Endothelial cell of umbilical vein (primary cell): ENCODE measurements around the gene ASZ1. TPM values are rescaled to one million over a fixed set of nuclear protein-coding genes. Genes with fewer than 3 reads are reported as not detected.

Source experiments
- BruUV-seq: library from RNA; stranded (reverse); fragments of 400-500 nt; replicated peaks from 2 replicates; lab custom pipeline; 2021; lab: Mats Ljungman, UMichigan
- CTCF ChIA-PET: fragments of 300-600, 350-600 bp; sonication (Branson Sonifier 250); formaldehyde crosslinking; loops from one replicate; lab custom pipeline; 2021; ENCODE audit warnings: antibody characterized with exemption, inconsistent platforms; lab: Charles Lee
- POLR2A ChIA-PET: fragments of 300-600, 350-600 bp; sonication (Branson Sonifier 250); formaldehyde crosslinking; loops from one replicate; lab custom pipeline; 2021; ENCODE audit warnings: antibody characterized with exemption, inconsistent platforms; lab: Charles Lee
- DNase-seq: peaks from one replicate; pipeline ENCODE4 v3.0.0-alpha.2; 2011; ENCODE audit warnings: low read depth, low spot score
- FAIRE-seq: peaks from 2 replicates; lab custom pipeline; 2011; peaks lifted over from hg19 to GRCh38; lab: Jason Lieb, UNC
- H2AFZ ChIP-seq: 2 replicates; pipeline ENCODE4 v1.6.0; 2012; ENCODE audit warnings: low read depth, low read length, control low read depth, inconsistent platforms
- H3K27ac ChIP-seq: 2 replicates; pipeline ENCODE4 v1.5.1; 2011; ENCODE audit warnings: low read depth, mild to moderate bottlenecking, control low read depth, low read length, moderate library complexity; ENCODE audit not compliant: insufficient read depth
- H3K27me3 ChIP-seq, 2 experiments: 2 replicates each; pipeline versions ENCODE4 v1.6.0 to v1.6.1; 2011; ENCODE audit warnings: low read length in 2 of 2, mixed read lengths in 1 of 2; ENCODE audit not compliant: control insufficient read depth in 2 of 2, insufficient read depth in 2 of 2
- H3K36me3 ChIP-seq, 2 experiments: 2 replicates in 1 of 2; 3 replicates in 1 of 2; pipeline ENCODE4 v1.5.1; 2011; ENCODE audit warnings: low read length in 2 of 2, mild to moderate bottlenecking in 1 of 2, moderate library complexity in 1 of 2; ENCODE audit not compliant: control insufficient read depth in 2 of 2, insufficient read depth in 2 of 2; ENCODE audit errors: extremely low read depth in 1 of 2
- H3K4me1 ChIP-seq: 3 replicates; pipeline ENCODE4 v1.5.1; 2011; ENCODE audit warnings: mild to moderate bottlenecking, low read length; ENCODE audit not compliant: control insufficient read depth, insufficient read depth; ENCODE audit errors: extremely low read depth
- H3K4me2 ChIP-seq: 2 replicates; pipeline ENCODE4 v1.6.1; 2011; ENCODE audit warnings: low read length, control low read depth, mixed read lengths; ENCODE audit not compliant: insufficient read depth
- H3K4me3 ChIP-seq, 3 experiments: fragments of 200-600 bp in 1 of 3; sonication (generic), shearing (Covaris generic) in 1 of 3; replicated peaks in 1 of 3; 2 replicates each; pipeline ENCODE4 v1.5.1; 2011 to 2016; ENCODE audit warnings: control low read depth in 3 of 3, low read length in 3 of 3, mild to moderate bottlenecking in 2 of 3, inconsistent platforms in 1 of 3, low read depth in 1 of 3, moderate library complexity in 1 of 3; ENCODE audit not compliant: insufficient read depth in 1 of 3
- H3K79me2 ChIP-seq: 2 replicates; pipeline ENCODE4 v1.6.0; 2012; ENCODE audit warnings: low read length, inconsistent platforms; ENCODE audit not compliant: control insufficient read depth, insufficient read depth
- H3K9ac ChIP-seq: replicated peaks from 2 replicates; pipeline ENCODE3; 2011; ENCODE audit warnings: low read length, control low read depth; ENCODE audit not compliant: insufficient read depth; ENCODE audit errors: extremely low read depth
- H3K9me1 ChIP-seq: replicated peaks from 3 replicates; pipeline ENCODE4 v1.6.0; 2011; ENCODE audit warnings: mild to moderate bottlenecking, low read length; ENCODE audit not compliant: control insufficient read depth, insufficient read depth; ENCODE audit errors: extremely low read depth
- H3K9me3 ChIP-seq: replicated peaks from 2 replicates; pipeline ENCODE4 v1.5.1; 2012; ENCODE audit warnings: low read length, inconsistent platforms; ENCODE audit not compliant: control insufficient read depth, insufficient read depth
- H4K20me1 ChIP-seq: replicated peaks from 2 replicates; pipeline ENCODE3; 2011; ENCODE audit warnings: mild to moderate bottlenecking, low read length; ENCODE audit not compliant: control insufficient read depth, insufficient read depth; ENCODE audit errors: extremely low read depth
- EZH2 ChIP-seq: IDR thresholded peaks from 2 replicates; pipeline ENCODE4 v1.6.1; 2012; ENCODE audit warnings: borderline replicate concordance, low read depth, mild to moderate bottlenecking, moderate library complexity, low read length, inconsistent platforms; ENCODE audit not compliant: severe bottlenecking
- FOS ChIP-seq: IDR thresholded peaks from 2 replicates; pipeline ENCODE4 v1.6.1; 2011; ENCODE audit warnings: mild to moderate bottlenecking, low read length, moderate library complexity, borderline replicate concordance; ENCODE audit not compliant: insufficient read depth
- GATA2 ChIP-seq: IDR thresholded peaks from 2 replicates; pipeline ENCODE4 v1.7.0; 2011; ENCODE audit warnings: low read depth, mild to moderate bottlenecking, moderate library complexity, mixed read lengths, low read length; ENCODE audit not compliant: insufficient read length, insufficient read depth
- JUN ChIP-seq: IDR thresholded peaks from 2 replicates; pipeline ENCODE4 v1.6.1; 2011; ENCODE audit warnings: borderline replicate concordance, low read depth; ENCODE audit not compliant: insufficient read length, insufficient read depth
- MYC ChIP-seq: IDR thresholded peaks from one replicate; pipeline ENCODE4 v1.6.1; 2011; ENCODE audit warnings: mild to moderate bottlenecking, low read depth, low read length
- POLR2A ChIP-seq: IDR thresholded peaks from 2 replicates; pipeline ENCODE4 v1.6.1; 2012; ENCODE audit warnings: low read depth, mild to moderate bottlenecking, control low read depth, low read length
- POLR2AphosphoS5 ChIP-seq: IDR thresholded peaks from 2 replicates; pipeline ENCODE4 v1.6.1; 2012; ENCODE audit warnings: low read depth, mild to moderate bottlenecking, control low read depth, low read length, moderate library complexity; ENCODE audit not compliant: insufficient read depth
- dilution Hi-C: fragments of 300-500 bp; cut with MboI; formaldehyde crosslinking; loops from one replicate; pipeline ENCODE4 v1.15.0; 2019; ENCODE audit warnings: low sequenced_read_pairs; ENCODE audit not compliant: extremely low pct_ligation_motif_present
- intact Hi-C: fragments of 100-400 bp; cut with micrococcal nuclease; formaldehyde crosslinking; loops from one replicate; pipeline ENCODE4 v1.10.0; 2022
- polyA plus RNA-seq, 4 experiments: library from polyadenylated mRNA; depleted of rRNA in 3 of 4; stranded (reverse) in 3 of 4; unstranded in 1 of 4; fragments of >200 nt; gene quantifications; 2 replicates each; pipeline versions ENCODE4 v1.2.1 to v1.2.3, GENCODE V29; 2011 to 2012; ENCODE audit warnings: missing spikeins in 1 of 4
- total RNA-seq: library from RNA; stranded (reverse); gene quantifications from 2 replicates; pipeline ENCODE4 v1.2.3, GENCODE V29; 2021
- TF ChIP-seq, protein P1 (sequence below), 2 donors: IDR thresholded peaks; 1 replicate in 1 of 2; 2 replicates in 1 of 2; pipeline ENCODE4 v1.5.1; 2011; ENCODE audit warnings: low read length in 2 of 2, mild to moderate bottlenecking in 2 of 2, moderate library complexity in 2 of 2, control low read depth in 1 of 2, inconsistent platforms in 1 of 2, low read depth in 1 of 2; ENCODE audit not compliant: insufficient read depth in 1 of 2; ENCODE audit errors: extremely low read depth in 1 of 2
- TF ChIP-seq, protein P2 (sequence below): IDR thresholded peaks from 2 replicates; pipeline ENCODE4 v1.6.1; 2011; ENCODE audit not compliant: insufficient read depth, insufficient read length

Gene ASZ1
- total and polyA plus RNA-seq, 2 donors (not counting 3 experiments of a cell fraction or from before 2014, with no cell fraction given) = not detected

DNA sequence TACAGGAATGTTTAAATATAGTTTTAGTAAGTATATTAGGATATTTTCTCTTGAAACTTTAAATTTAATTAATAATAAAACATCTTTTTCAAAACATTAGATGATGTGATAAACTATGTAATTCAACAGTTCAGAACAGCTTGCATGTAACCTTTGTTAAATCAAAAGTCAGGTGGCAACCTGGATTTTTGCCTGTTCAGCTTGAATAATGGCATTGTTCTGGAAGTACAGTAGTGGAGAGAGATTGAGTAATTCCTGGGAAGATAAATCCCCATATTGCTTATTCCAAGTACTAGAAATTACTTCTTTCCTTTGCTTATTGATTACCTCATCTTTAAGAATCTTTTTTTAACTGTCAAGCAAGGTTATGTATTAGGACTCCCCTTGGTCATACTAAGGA is 32.4 kb upstream of the ASZ1 start:
- ChIA-PET CTCF (interaction anchor here (0.5 to 5.1 kb wide), 43 partner anchors 9 to 738 kb away, joined by 3 to 238 read pairs (median 5); partner anchors contain the start of genes CFTR and CTTNBP2), POLR2A (no interaction called here)
- BruUV-seq = no TSS peak
- H3K4me3 ChIP-seq = no peak overlapping the region
- H3K9ac ChIP-seq = no peak overlapping the region
- H3K27me3 ChIP-seq = no peaks in the 10 kb centered on the region
- H3K4me1 ChIP-seq = no peaks in the 10 kb centered on the region
- FAIRE-seq (no peak), DNase-seq (no peak)
- H4K20me1 ChIP-seq = no peaks in the 10 kb centered on the region
- no peak overlapping the region for H3K4me2 ChIP-seq
- intact Hi-C loops (loop anchor here (1.0 kb wide), 2 partner anchors 215 to 256 kb away; no protein-coding TSS in a partner anchor), dilution Hi-C loops (no loop called here)
- H3K9me1 ChIP-seq = no peaks in the 10 kb centered on the region
- H3K79me2 ChIP-seq = no peaks in the 10 kb centered on the region
- no peak for TF ChIP-seq JUN
- TF ChIP-seq, protein P1, sequence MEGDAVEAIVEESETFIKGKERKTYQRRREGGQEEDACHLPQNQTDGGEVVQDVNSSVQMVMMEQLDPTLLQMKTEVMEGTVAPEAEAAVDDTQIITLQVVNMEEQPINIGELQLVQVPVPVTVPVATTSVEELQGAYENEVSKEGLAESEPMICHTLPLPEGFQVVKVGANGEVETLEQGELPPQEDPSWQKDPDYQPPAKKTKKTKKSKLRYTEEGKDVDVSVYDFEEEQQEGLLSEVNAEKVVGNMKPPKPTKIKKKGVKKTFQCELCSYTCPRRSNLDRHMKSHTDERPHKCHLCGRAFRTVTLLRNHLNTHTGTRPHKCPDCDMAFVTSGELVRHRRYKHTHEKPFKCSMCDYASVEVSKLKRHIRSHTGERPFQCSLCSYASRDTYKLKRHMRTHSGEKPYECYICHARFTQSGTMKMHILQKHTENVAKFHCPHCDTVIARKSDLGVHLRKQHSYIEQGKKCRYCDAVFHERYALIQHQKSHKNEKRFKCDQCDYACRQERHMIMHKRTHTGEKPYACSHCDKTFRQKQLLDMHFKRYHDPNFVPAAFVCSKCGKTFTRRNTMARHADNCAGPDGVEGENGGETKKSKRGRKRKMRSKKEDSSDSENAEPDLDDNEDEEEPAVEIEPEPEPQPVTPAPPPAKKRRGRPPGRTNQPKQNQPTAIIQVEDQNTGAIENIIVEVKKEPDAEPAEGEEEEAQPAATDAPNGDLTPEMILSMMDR (IDR thresholded peaks at IDR 0.05; ENCODE audit: extremely low read depth in 1 of 2, insufficient read depth in 1 of 2, low read depth in 1 of 2, low read length in 2 of 2) = no peak
- TF ChIP-seq EZH2 = no peak
- TF ChIP-seq, protein P2, sequence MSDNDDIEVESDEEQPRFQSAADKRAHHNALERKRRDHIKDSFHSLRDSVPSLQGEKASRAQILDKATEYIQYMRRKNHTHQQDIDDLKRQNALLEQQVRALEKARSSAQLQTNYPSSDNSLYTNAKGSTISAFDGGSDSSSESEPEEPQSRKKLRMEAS = no peak
- no peak for TF ChIP-seq POLR2A
- no peak for TF ChIP-seq GATA2
- no peak for TF ChIP-seq POLR2AphosphoS5
- no peak for TF ChIP-seq MYC
- no peak for TF ChIP-seq FOS
- H2AFZ ChIP-seq = no peak overlapping the region
- no peaks in the 10 kb centered on the region for H3K36me3 ChIP-seq
- no peak overlapping the region for H3K27ac ChIP-seq
- no peaks in the 10 kb centered on the region for H3K9me3 ChIP-seq
